AG04450 (cell line): Measurements from ENCODE around the gene TBC1D20. TPM values are rescaled to one million over a fixed set of nuclear protein-coding genes. Genes with fewer than 3 reads are reported as not detected.

ENCODE experiments used
- CTCF ChIA-PET: fragments of 300-600, 350-600 bp; formaldehyde crosslinking; extraction: SDS; loops from one replicate; lab custom pipeline; 2022; ENCODE audit warnings: antibody characterized with exemption, inconsistent platforms; lab: Charles Lee
- POLR2A ChIA-PET: fragments of 350-600 bp; formaldehyde crosslinking; extraction: SDS; loops from one replicate; lab custom pipeline; 2021; ENCODE audit warnings: antibody characterized with exemption, inconsistent platforms; lab: Yijun Ruan, JAX
- DNase-seq: peaks from one replicate; pipeline ENCODE4 v3.0.0-alpha.2; 2011; ENCODE audit warnings: low read depth, low spot score
- H3K27ac ChIP-seq: one replicate; pipeline ENCODE4 v1.5.1; 2012; ENCODE audit warnings: low read depth, low read length, control low read depth
- H3K27me3 ChIP-seq: one replicate; pipeline ENCODE4 v1.6.0; 2012; ENCODE audit warnings: low read length; ENCODE audit not compliant: control insufficient read depth, insufficient read depth
- H3K4me3 ChIP-seq: 2 replicates; pipeline ENCODE4 v1.5.1; 2011; ENCODE audit warnings: mild to moderate bottlenecking, low read depth, low read length, control low read depth
- H3K9me3 ChIP-seq: 2 replicates; pipeline ENCODE4 v1.5.1; 2012; ENCODE audit warnings: low read length; ENCODE audit not compliant: control insufficient read depth, insufficient read depth
- CTCF ChIP-seq: IDR thresholded peaks from 2 replicates; pipeline ENCODE4 v1.5.1; 2011; ENCODE audit warnings: low read depth, low read length, control low read depth, inconsistent platforms
- polyA plus RNA-seq: library from polyadenylated mRNA; depleted of rRNA; stranded (reverse); fragments of >200 nt; gene quantifications from 2 replicates; pipeline ENCODE4 v1.2.3, GENCODE V29; 2011

Gene TBC1D20
- polyA plus RNA-seq, 1 experiment = 40.1 TPM

- H3K9me3 ChIP-seq = no peaks in the 10 kb centered on the region
- no peak overlapping the region for H3K27ac ChIP-seq
- no peak overlapping the region for H3K4me3 ChIP-seq
- CTCF ChIA-PET = interaction anchor here (0.8 kb wide), 1 partner anchor 14 kb away, joined by 3 read pairs; no protein-coding TSS in a partner anchor
- H3K27me3 ChIP-seq = no peaks in the 10 kb centered on the region
- DNase-seq = no peak
- POLR2A ChIA-PET = no interaction called here
- TF ChIP-seq CTCF = no peak
Observed at GRCh38 chr20:416950-417800, 45.2 kb downstream of the TBC1D20 start.

- Histone ChIP-seq H3K27me3 (no peaks in the 10 kb centered on the region), H3K9me3 (no peaks in the 10 kb centered on the region), H3K27ac (no peak overlapping the region), H3K4me3 (no peak overlapping the region)
- ChIA-PET POLR2A (no interaction called here), CTCF (interaction anchor here (0.5 to 0.8 kb wide), 2 partner anchors 11 to 16 kb away, joined by 3 to 7 read pairs; no protein-coding TSS in a partner anchor)
- TF ChIP-seq CTCF = no peak
- DNase-seq = no peak
Observed at GRCh38 chr20:415820-416322, 46.5 kb downstream of the TBC1D20 start.

- POLR2A ChIA-PET = no interaction called here
- no peak for DNase-seq
- H3K27ac ChIP-seq = no peak overlapping the region
- H3K27me3 ChIP-seq = no peaks in the 10 kb centered on the region
- TF ChIP-seq CTCF = no peak
- CTCF ChIA-PET = interaction anchor here (1.4 kb wide), 1 partner anchor 59 kb away, joined by 6 read pairs; no protein-coding TSS in a partner anchor
- no peak overlapping the region for H3K4me3 ChIP-seq
- H3K9me3 ChIP-seq = no peaks in the 10 kb centered on the region
Observed at GRCh38 chr20:414161-414560, 48.2 kb downstream of the TBC1D20 start.

GRCh38 chr20:412081-412480, 50.3 kb downstream of the TBC1D20 start:
- no peaks in the 10 kb centered on the region; the same call in 1 of the 2 replicates for H3K9me3 ChIP-seq
- ChIA-PET POLR2A (no interaction called here), CTCF (interaction anchor here (1.0 to 1.2 kb wide), 2 partner anchors 20 to 57 kb away, joined by 4 read pairs; no protein-coding TSS in a partner anchor)
- H3K4me3 ChIP-seq = no peak overlapping the region
- H3K27me3 ChIP-seq = no peaks in the 10 kb centered on the region
- H3K27ac ChIP-seq = no peak overlapping the region
- DNase-seq = no peak
- no peak for TF ChIP-seq CTCF
